ENCODE data around the gene APOF.
A peak's percentile ranks its signal among the peaks of the same experiment; 100 is the strongest.
"Not testable (repeated sequence)": the region's sequence is repeated elsewhere in the genome, so short reads cannot be mapped to it uniquely, and the experiment has no call there.

APOF gene

DNA sequence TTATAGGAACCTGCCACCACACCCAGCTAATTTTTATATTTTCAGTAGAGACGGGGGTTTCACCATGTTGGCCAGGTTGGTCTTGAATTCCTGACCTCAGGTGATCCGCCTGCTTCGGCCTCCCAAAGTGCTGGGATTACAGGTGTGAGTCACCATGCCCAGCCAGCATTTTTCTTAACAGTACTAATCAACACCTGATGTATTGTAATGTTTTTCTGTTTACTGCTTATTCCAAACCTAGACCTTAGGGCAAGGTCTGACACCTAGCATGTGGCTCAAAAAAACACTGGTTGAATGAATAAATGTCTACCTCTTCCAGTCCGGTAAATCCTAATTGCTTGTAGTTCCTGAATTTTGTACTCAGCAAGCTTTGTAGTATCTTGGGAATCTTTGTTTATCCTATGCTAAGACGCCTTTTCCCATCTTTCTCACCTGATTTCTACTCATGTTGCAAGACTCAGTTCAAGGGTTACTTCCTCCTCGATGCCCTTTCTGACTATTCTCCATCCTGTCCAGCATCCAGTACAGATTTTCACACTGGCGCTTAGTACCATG, 31.6 kb downstream of the APOF start:
- DNase-seq = no peak

DNA sequence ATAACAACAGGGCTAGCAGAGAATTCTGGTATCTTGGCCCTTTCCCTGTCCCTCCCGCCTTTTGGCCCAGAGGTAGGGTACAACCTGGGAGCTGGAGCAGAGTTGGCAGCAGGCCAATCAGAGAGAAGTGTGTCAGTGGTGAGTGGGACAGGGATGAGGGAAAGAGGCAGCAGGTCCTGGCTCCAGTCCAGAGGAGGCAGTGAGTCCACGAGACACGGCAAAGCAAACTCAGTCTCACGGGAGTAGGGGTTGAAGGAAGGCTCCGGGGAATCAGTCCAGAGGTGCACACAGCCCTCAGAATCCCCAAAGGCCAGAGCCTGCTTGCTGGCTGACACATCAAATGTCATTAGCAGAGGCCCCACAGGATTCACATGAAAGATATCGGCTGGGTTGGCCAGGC, 36.1 kb downstream of the APOF start:
- DNase-seq = no peak

DNA sequence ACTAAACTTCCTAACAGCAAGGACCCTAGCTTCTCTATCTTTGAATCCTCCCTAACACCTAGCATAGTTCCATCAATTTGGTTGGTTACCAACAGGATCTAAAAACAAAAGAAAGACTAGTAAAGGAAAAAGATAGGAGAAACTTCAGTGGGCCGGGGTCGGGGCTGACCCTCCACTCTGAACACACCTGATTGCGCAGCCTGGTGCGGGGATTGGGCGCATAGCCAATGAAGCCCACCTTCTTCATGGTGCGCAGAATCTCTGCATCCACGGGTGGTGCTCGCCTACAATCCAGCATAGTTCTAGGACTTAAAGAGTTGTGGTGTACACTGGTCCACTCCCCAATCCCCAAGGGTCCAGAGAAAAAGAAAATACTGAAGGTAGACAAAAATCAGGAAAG, 36.5 kb downstream of the APOF start:
- DNase-seq = no peak

GRCh38 chr12:56324206-56324605, 38.5 kb downstream of the APOF start:
- no peak for DNase-seq

DNA sequence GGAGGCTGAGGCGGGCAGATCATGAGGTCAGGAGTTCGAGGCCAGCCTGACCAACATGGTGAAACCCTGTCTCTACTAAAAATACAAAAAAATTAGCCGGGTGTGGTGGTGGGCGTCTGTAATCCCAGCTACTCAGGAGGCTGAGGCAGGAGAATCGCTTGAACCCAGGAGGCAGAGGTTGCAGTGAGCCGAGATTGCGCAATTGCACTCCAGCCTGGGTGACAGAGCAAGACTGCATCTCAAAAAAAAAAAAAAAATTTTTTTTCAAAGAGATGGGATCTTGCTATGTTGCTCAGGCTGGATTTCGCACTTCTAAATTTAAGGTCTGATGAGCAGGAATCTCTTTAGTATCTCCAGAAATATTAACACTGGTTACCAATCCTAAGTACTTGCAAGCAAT, 41.0 kb downstream of the APOF start:
- DNase-seq = not testable (repeated sequence)

DNA sequence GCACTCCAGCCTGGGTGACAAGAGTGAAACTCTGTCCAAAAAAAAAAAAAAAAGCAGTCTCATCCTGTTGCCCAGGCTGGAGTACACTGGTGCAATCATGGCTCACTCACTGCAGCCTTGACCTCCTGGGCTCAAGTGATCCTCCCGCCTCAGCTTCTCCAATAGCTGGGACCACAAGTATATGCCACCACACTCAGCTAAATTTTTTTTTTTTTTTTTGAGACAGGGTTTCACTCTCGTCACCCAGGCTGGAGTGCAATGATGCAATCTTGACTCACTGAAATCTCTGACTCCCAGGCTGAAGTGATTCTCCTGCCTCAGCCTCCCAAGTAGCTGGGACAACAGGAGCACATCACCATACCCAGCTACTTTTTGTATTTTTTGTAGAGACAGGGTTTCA, 41.6 kb downstream of the APOF start:
- DNase-seq = no peak

GRCh38 chr12:56317675-56318074, 45.0 kb downstream of the APOF start:
- DNase-seq = no peak

- peak; percentile 94 to 95 for DNase-seq
These were observed 46.8 kb downstream of the APOF start, which contains the start of gene CNPY2 for GRCh38 chr12:56315622-56316473. CNPY2 (minus strand) TSS chr12:56315988; CDS start chr12:56315217, 771 bp downstream.

GRCh38 chr12:56315249-56315621, 47.4 kb downstream of the APOF start:
- peak; percentile 24 to 38 for DNase-seq

DNA sequence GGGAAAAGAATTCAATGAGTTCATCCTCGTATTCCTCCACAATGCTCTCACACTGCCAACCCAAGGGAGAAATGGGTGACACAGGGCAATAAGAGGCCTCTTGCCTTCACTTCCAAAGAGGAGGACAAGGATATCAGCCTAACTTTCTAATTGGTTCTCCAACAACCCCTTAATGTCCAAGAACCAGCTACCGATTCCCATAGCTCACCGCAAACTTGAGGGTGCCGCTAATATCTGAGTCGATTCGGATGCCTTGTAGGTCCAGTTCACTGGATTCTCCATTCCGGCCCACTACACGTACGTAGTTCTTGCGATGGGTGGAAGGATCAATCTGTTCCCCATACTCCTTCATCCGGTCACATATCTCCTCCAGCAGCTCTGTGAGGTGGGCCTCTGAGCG, 51.7 kb downstream of the APOF start:
- DNase-seq = no peak

All from hippocampal formation (tissue), 2 donors.